Measurements from ENCODE around the gene NEK2. TPM values are rescaled to one million over a fixed set of nuclear protein-coding genes. Genes with fewer than 3 reads are reported as not detected.
"Not testable (repeated sequence)": the region's sequence is repeated elsewhere in the genome, so short reads cannot be mapped to it uniquely, and the experiment has no call there.

The NEK2 gene
- total RNA-seq, 1 donor from 2014 or later = 27.1 TPM

GRCh38 chr1:211701733-211702132 lies 26.3 kb upstream of the NEK2 start:
- H3K27ac Mint-ChIP-seq (ENCODE audit: unreplicated experiment) = no peak overlapping the region
- peaks cover 34% of the 10 kb centered on the region for H3K27me3 Mint-ChIP-seq (ENCODE audit: low read depth)
- peaks cover 2% of the 10 kb centered on the region for H3K9me3 Mint-ChIP-seq
- TF ChIP-seq CTCF (conservative IDR thresholded peaks at IDR 0.05) = no peak
- no peak overlapping the region for H3K4me3 Mint-ChIP-seq
- no peak for DNase-seq (ENCODE audit: low read depth, low spot score)
- H3K4me1 Mint-ChIP-seq = peaks cover 4% of the 10 kb centered on the region
- no peaks in the 10 kb centered on the region for H3K36me3 Mint-ChIP-seq (ENCODE audit: low read depth)

GRCh38 chr1:211699059-211699458 lies 23.6 kb upstream of the NEK2 start:
- Mint-ChIP-seq H3K36me3 (ENCODE audit: low read depth) (no peaks in the 10 kb centered on the region), H3K9me3 (peaks cover under 1% of the 10 kb centered on the region), H3K4me1 (no peaks in the 10 kb centered on the region), H3K27me3 (ENCODE audit: low read depth) (peaks cover 34% of the 10 kb centered on the region), H3K27ac (ENCODE audit: unreplicated experiment) (no peak overlapping the region), H3K4me3 (no peak overlapping the region)
- DNase-seq (ENCODE audit: low read depth, low spot score) = no peak
- TF ChIP-seq CTCF (conservative IDR thresholded peaks at IDR 0.05) = no peak

GRCh38 chr1:211698161-211699026 lies 23.0 kb upstream of the NEK2 start:
- H3K36me3 Mint-ChIP-seq (ENCODE audit: low read depth) = no peaks in the 10 kb centered on the region
- H3K9me3 Mint-ChIP-seq = peaks cover 3% of the 10 kb centered on the region
- no peak overlapping the region for H3K4me3 Mint-ChIP-seq

GRCh38 chr1:211697356-211697755 lies 21.9 kb upstream of the NEK2 start:
- no peak overlapping the region for H3K27ac Mint-ChIP-seq (ENCODE audit: unreplicated experiment)
- H3K9me3 Mint-ChIP-seq = peaks cover 3% of the 10 kb centered on the region
- peaks cover 34% of the 10 kb centered on the region for H3K27me3 Mint-ChIP-seq (ENCODE audit: low read depth)
- no peak overlapping the region for H3K4me3 Mint-ChIP-seq
- DNase-seq (ENCODE audit: low read depth, low spot score) = no peak
- no peaks in the 10 kb centered on the region for H3K36me3 Mint-ChIP-seq (ENCODE audit: low read depth)
- no peak for TF ChIP-seq CTCF (conservative IDR thresholded peaks at IDR 0.05)
- H3K4me1 Mint-ChIP-seq = no peaks in the 10 kb centered on the region

More at GRCh38 chr1:211698161-211699026, 23.0 kb upstream of the NEK2 start:
- DNase-seq (ENCODE audit: low read depth, low spot score) = peak; percentile 84
- Mint-ChIP-seq H3K27me3 (ENCODE audit: low read depth) (peaks cover 34% of the 10 kb centered on the region), H3K4me1 (no peaks in the 10 kb centered on the region), H3K27ac (ENCODE audit: unreplicated experiment) (no peak overlapping the region)
- TF ChIP-seq CTCF (conservative IDR thresholded peaks at IDR 0.05) = peak; percentile 96

GRCh38 chr1:211695135-211695816 lies 19.9 kb upstream of the NEK2 start:
- H3K27ac Mint-ChIP-seq (ENCODE audit: unreplicated experiment) = no peak overlapping the region
- no peak for DNase-seq (ENCODE audit: low read depth, low spot score)
- TF ChIP-seq CTCF (conservative IDR thresholded peaks at IDR 0.05) = no peak
- H3K4me1 Mint-ChIP-seq = no peaks in the 10 kb centered on the region
- H3K4me3 Mint-ChIP-seq = no peak overlapping the region
- H3K36me3 Mint-ChIP-seq (ENCODE audit: low read depth) = no peaks in the 10 kb centered on the region
- peaks cover 3% of the 10 kb centered on the region for H3K9me3 Mint-ChIP-seq
- H3K27me3 Mint-ChIP-seq (ENCODE audit: low read depth) = peaks cover 19% of the 10 kb centered on the region

- not testable (repeated sequence) for H3K27me3 Mint-ChIP-seq (ENCODE audit: low read depth); DNase-seq (ENCODE audit: low read depth, low spot score); H3K36me3 Mint-ChIP-seq (ENCODE audit: low read depth); H3K4me3 Mint-ChIP-seq; H3K9me3 Mint-ChIP-seq; H3K4me1 Mint-ChIP-seq; H3K27ac Mint-ChIP-seq (ENCODE audit: unreplicated experiment)
Measured at GRCh38 chr1:211693911-211694310, 18.5 kb upstream of the NEK2 start.
